NCI-H82 treated with DMSO at 0.1 percent for 48 hours (cell line): ENCODE data around the gene RALGDS.

Experiments used
- DNase-seq: peaks from one replicate; lab custom pipeline; 2025; ENCODE audit not compliant: unreplicated experiment; lab: John Stamatoyannopoulos, UW

The RALGDS gene

GRCh38 chr9:133137451-133138231 is 16.6 kb upstream of the RALGDS start:
- no peak for DNase-seq

GRCh38 chr9:133135146-133135745 is 14.2 kb upstream of the RALGDS start:
- no peak for DNase-seq

GRCh38 chr9:133134388-133135145 is 13.5 kb upstream of the RALGDS start:
- DNase-seq = no peak

- no peak for DNase-seq
Measured at GRCh38 chr9:133133681-133134387, 12.8 kb upstream of the RALGDS start.

- no peak for DNase-seq
Measured at GRCh38 chr9:133132174-133132573, 11.1 kb upstream of the RALGDS start.

GRCh38 chr9:133131506-133131905 is 10.5 kb upstream of the RALGDS start:
- no peak for DNase-seq

GRCh38 chr9:133130685-133131244 is 9.7 kb upstream of the RALGDS start:
- DNase-seq = no peak

- no peak for DNase-seq
Measured at GRCh38 chr9:133129001-133129795, 8.2 kb upstream of the RALGDS start.

- DNase-seq = no peak
Measured at GRCh38 chr9:133128152-133128551, 7.1 kb upstream of the RALGDS start.

- no peak for DNase-seq
Measured at GRCh38 chr9:133127340-133127981, 6.4 kb upstream of the RALGDS start.

- DNase-seq = no peak
Measured at GRCh38 chr9:133126697-133127339, 5.8 kb upstream of the RALGDS start.

GRCh38 chr9:133125941-133126696 is 5.1 kb upstream of the RALGDS start:
- DNase-seq = no peak

- no peak for DNase-seq
Measured at GRCh38 chr9:133124907-133125275, 3.9 kb upstream of the RALGDS start.

- no peak for DNase-seq
Measured at GRCh38 chr9:133124123-133124906, 3.3 kb upstream of the RALGDS start.

GRCh38 chr9:133122935-133123611 is 2.0 kb upstream of the RALGDS start:
- no peak for DNase-seq

- no peak for DNase-seq
Measured at GRCh38 chr9:133122605-133122934, 1.5 kb upstream of the RALGDS start.

- no peak for DNase-seq
Measured at GRCh38 chr9:133121915-133122550, 993 bp upstream of the RALGDS start.
